NCI-H1436 treated with DMSO at 0.1 percent for 48 hours (cell line): ENCODE measurements around the gene ARL14EP.

Source experiments
- DNase-seq: peaks from one replicate; lab custom pipeline; 2025; lab: John Stamatoyannopoulos, UW

Gene ARL14EP

GRCh38 chr11:30326906-30327305, 4.0 kb downstream of the ARL14EP start:
- no peak for DNase-seq

GRCh38 chr11:30328681-30329080, 5.8 kb downstream of the ARL14EP start:
- DNase-seq, result no peak

GRCh38 chr11:30329150-30329940, 6.4 kb downstream of the ARL14EP start:
- no peak for DNase-seq

DNA sequence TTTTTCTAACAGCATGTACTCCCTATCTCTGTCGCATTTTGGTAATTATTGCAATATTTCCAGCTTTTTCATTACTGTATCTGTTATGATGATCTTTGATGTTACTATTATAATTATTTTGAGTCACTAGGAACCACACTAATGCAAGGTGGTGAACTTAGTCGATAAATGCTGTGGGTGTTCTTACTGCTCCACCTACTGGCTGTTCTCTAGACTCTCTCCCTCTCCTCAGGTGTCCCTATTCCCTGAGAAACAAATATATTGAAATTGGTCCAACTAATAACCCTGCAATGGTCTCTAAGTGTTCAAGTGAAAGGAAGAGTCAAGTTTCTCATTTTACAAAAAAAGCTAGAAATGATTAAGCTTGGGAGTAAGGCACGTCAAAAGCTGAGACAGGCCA, 10.5 kb downstream of the ARL14EP start:
- DNase-seq, result no peak

- DNase-seq, result no peak
Observed at GRCh38 chr11:30342736-30343166, 19.8 kb downstream of the ARL14EP start.

GRCh38 chr11:30344085-30344484, 21.2 kb downstream of the ARL14EP start:
- DNase-seq, result no peak

DNA sequence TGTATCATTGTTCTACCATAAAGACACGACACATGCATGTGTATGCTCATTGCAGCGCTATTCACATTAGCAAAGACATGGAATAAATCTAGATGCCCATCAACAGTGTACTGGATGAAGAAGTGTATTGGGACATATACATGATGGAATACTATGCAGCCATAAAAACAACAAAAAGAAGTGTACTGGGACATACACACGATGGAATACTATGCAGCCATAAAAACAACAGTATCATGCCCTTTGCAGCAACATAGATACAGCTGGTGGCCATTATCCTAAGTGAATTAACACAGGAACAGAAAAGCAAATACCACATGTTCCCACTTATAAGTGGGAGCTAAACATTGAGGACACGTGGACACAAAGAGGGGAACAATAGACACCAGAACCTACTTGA, 22.7 kb downstream of the ARL14EP start:
- no peak for DNase-seq

- no peak for DNase-seq
Observed at GRCh38 chr11:30346068-30346688, 23.3 kb downstream of the ARL14EP start.

GRCh38 chr11:30348035-30348434, 25.1 kb downstream of the ARL14EP start:
- DNase-seq, result no peak

DNA sequence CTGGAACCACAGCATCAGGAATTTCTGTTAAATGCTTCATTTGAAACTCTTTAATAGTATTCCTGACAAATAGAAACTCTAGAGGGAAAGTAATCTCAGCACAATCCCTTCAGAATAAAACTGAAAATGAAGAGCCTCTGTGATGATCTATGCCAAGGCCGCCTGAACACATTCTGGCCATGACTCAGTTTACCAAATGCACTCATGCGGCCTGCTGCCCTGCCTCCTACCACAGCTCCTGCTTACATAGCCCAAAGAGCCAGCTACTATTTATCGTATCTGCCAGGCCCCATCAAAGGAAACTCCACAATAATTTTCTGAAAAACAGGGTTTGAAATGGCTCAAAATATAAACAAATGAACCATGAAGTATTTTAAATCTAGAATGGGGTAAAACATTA, 27.0 kb downstream of the ARL14EP start:
- no peak for DNase-seq

DNA sequence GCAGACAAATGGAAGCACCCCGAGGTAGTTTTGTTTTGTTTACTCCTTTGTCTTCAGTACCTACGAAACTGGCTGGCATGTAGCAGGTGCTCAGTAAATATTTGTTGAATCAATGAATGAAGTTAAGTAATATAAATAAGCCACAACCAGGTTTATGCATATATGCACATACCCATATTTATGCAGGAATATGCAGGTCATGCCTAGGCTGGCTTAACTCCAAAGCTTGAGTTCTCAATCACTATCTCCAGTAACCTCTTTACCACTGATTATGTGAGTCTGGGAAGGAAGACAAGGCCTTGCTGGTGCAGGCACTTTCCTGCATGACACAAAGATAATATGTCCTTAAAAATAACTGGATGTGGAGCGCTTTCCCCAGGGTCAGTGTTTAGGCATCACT, 27.5 kb downstream of the ARL14EP start:
- no peak for DNase-seq

DNA sequence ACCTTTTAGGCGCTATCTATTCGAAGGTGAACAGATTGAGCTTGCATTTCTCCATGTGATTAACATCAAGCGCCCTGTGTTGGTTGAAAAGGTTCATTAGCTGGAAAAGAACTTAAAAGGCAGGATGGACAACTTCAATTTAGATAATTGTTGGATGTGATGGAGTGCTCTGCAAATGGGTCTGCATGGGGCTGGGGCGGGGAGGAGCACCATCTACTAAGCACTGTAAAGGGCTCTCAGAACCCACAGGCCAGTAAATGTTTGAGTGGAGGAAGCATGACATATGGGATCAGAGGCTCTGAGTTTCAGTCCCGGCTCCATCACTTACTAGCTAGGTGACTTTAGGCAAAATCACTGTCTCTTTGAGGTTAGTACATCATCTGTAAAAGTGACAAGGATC, 28.2 kb downstream of the ARL14EP start:
- DNase-seq, result no peak

DNA sequence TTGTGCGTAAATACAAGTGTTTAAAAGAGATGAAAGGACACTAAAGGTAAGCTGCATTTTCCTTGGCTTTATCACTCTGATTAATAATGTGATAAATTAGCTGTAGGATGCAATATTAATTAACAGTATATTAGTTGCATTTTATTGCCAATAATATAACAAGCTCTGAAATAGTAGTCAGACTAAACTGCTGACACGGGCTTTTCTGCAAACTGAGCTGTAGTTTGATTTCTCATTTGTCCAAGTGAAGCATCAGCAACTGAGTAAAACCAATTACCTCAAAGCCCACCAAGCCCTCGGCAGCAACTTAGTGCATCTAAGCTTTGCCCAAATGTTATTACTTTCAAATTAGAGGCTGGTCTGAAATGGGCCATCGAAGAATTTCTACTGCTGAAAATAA, 33.5 kb downstream of the ARL14EP start:
- no peak for DNase-seq

DNA sequence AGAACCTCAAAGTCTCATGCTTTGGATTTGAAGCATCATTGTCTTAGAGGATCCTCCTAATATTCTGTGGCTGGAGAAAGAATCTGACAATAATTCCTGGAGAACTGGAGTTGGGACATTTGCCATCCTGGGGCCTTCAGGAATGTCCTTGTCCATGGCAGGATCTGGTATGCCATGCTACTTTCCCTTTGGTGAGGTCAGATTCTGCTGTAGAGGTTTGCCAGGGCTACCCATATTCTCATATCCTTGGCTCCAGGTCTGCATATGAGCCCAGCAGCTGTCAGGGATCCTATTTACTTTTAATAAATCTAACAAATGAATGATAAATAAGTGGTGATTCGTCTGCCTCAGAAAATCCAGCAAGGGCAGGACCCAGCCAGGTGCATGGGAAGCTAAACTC, 35.0 kb downstream of the ARL14EP start:
- DNase-seq, result no peak

DNA sequence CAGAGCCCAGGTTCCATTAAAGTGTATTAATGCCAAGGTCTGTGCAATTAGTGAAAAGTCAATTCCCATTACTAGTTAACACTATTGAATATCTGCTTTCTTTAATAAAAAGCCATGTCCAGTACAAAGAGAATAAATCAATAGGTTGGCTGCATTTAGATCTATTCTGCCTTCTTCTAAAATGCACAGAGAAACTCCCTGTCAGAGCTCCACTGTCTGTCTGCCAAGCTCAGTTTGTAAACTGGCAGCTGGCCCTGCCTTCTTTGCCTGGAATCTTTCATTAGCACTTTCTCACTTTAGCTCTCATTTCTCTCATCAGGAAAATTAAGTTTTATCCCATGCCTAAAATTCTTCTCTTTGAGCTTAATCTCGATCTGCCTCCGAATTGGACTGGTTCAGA, 35.6 kb downstream of the ARL14EP start:
- DNase-seq, result no peak

DNA sequence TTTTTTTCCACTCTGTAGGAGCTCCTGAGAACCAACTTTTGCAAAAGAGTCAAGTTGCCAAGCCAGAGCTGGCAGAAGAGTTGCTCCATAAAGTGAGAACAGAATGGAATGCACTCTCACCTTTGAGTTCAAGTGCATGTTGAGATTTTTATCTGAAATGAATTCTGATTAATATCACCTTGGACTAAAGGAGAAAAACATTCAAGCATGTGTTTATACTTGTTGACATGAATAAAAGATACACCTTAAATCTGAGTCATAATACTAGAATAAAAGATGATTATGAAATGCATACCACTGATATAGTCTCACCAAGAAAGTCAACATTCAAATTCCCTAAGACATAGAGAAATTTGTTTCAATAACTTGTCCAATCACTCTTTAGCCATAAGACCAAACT, 37.8 kb downstream of the ARL14EP start:
- no peak for DNase-seq

DNA sequence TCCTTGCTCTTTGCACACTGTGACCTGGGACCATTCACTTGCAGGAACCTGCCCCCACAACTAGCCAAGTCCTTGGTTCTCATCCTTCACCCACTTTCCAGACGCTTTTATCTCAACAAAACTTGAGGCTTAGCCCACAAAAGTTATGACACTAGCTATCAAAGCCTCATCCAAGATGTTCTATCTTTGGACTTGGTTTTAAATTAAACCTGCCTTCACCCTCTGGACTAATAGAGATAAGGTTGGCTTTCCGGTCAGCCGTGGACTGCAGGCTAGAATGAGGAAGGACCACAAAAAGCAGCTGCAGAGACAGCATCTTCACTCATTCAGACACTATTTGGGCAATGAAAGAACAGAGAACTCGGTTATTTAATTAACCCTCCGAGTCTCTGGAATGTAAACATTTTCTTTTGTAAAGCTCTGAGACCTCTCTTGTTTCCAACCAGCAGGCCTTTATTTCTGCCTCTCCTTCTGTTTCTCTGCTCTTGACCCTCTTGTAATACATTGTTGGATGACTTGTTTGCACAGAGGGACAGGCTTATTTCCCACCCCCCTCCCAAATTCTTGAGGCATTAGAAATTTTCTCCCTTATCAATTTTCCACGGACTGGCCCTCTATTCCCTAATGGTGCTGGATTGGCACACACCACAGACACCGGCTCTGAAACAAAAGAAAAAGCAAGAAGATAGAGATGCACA, 41.4 kb downstream of the ARL14EP start:
- no peak for DNase-seq

DNA sequence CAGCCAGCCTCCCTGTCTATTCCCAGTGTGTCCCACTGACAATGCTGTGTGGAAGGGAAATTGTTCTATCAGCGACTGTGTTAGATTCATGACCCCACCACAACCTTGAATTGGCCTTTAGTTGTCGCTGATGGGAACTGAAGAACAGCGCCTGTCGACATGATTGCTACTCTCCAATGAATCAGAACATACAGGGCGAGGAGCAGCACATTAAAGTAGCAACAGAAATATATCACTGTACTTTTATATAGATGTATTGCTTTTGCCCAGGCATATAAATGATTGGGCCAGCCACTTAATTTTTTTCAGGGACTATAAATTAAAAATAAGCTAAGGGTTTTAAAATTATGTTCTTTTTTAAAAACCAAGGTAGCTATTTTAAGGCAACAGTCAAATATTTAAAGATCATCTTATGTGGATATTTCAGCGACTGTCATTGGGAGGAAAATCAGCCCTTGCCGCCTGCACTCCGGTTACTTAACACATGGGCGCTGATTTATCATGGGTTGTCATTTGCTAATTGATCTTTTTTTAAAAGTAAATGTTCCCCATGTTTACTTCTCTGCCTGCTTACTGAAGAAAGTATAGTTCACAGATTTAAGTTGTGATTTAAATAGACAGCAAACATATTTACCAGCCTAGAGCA, 42.1 kb downstream of the ARL14EP start:
- no peak for DNase-seq

- no peak for DNase-seq
Observed at GRCh38 chr11:30365793-30366517, 43.1 kb downstream of the ARL14EP start.

DNA sequence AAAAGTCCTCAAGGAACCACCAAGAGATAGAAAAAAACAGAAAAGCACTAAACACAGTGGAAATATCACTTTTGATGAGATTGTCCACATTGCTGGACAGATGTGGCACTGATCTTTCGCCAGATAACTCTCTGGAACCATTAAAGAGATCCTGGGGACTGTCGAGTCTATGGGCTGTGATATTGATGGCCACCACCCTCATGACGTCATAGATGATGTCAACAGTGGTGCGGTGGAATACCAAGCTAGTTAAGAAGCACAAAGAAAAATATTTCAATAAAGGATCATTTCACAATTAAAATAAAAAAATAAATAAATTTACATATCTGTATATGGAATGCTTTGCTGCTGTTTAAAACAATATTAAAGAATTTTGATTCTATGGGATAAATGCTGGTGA, 45.5 kb downstream of the ARL14EP start:
- DNase-seq, result no peak

GRCh38 chr11:30370164-30370563, 47.3 kb downstream of the ARL14EP start:
- DNase-seq, result no peak

GRCh38 chr11:30377347-30377746, 54.4 kb downstream of the ARL14EP start:
- DNase-seq, result no peak
